ENCODE measurements around the gene CBLN4. TPM values are rescaled to one million over a fixed set of nuclear protein-coding genes. Genes with fewer than 3 reads are reported as not detected.

CBLN4 gene
- total RNA-seq, 4 donors from 2014 or later: not detected

DNA sequence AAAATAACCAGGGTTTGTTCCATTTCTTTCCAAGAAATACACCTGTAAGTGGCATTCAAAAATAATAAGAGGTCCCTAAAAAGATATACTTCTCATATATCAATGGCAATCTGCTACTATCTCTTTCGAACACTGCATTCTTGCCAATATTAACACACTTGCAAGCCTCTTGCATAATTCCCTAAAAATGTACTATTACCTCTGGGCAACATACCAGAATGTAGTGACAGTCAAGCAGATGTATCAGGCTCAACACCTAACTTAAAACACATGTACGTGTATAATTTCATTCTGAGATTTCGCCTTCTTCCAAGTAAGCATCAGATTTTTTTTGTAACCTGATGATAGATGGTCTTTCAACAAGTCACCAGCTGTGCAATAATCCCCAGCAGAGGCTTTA, 3.4 kb downstream of the CBLN4 start:
- no peak for TF ChIP-seq POLR2A (IDR thresholded peaks at IDR 0.05)
- TF ChIP-seq, protein P1, sequence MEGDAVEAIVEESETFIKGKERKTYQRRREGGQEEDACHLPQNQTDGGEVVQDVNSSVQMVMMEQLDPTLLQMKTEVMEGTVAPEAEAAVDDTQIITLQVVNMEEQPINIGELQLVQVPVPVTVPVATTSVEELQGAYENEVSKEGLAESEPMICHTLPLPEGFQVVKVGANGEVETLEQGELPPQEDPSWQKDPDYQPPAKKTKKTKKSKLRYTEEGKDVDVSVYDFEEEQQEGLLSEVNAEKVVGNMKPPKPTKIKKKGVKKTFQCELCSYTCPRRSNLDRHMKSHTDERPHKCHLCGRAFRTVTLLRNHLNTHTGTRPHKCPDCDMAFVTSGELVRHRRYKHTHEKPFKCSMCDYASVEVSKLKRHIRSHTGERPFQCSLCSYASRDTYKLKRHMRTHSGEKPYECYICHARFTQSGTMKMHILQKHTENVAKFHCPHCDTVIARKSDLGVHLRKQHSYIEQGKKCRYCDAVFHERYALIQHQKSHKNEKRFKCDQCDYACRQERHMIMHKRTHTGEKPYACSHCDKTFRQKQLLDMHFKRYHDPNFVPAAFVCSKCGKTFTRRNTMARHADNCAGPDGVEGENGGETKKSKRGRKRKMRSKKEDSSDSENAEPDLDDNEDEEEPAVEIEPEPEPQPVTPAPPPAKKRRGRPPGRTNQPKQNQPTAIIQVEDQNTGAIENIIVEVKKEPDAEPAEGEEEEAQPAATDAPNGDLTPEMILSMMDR (IDR thresholded peaks at IDR 0.05): no peak
- intact Hi-C loops (cut with DNase I; ENCODE audit: low total_unique reads): no loop called here
- no peak for DNase-seq (ENCODE audit: low spot score in 2 of 2)
- H3K4me3 ChIP-seq (ENCODE audit: low read depth, poor library complexity, severe bottlenecking): no peak overlapping the region
- WGBS, 2 donors: 46 to 64% methylated on average over 3 of the region's 3 CpGs

DNA sequence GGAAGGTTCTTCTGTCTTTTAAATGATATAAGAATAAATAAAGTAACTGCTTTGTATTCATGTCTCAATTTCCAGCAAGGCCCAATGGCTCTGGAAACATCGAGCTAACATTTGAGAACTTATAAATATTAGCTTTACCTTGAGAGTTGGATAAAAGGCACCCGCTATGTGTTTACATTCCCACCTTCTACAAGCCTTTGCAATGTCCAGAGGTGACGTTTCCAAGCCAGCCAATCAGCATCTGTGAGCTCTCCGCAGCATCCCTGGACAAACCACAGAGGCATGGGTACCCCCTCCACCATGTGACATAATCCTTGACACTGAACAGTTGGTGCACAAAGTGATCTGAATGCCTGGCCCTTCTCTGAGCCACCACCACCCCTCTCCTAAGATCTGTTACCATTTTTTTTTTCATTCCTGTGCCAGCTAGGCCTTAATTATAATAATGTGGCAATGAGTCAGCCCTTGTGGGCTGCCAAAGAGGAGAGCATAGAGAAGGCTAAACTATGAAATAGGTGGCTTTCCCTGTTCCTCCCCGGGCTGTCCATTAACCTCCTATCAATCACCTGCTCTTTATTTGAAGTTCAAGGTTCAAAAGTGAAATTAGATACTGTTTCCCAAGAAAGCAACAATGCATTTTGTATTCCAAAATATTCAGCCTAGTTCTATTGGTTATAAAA, 4.1 kb downstream of the CBLN4 start:
- H3K4me3 ChIP-seq (ENCODE audit: low read depth, poor library complexity, severe bottlenecking): no peak overlapping the region
- 75 to 76% methylated on average over 5 of the region's 5 CpGs for WGBS, 2 donors
- intact Hi-C loops (cut with DNase I; ENCODE audit: low total_unique reads): no loop called here
- no peak for TF ChIP-seq POLR2A (IDR thresholded peaks at IDR 0.05)
- TF ChIP-seq, protein P1 (IDR thresholded peaks at IDR 0.05): no peak
- no peak for DNase-seq (ENCODE audit: low spot score in 2 of 2)

DNA sequence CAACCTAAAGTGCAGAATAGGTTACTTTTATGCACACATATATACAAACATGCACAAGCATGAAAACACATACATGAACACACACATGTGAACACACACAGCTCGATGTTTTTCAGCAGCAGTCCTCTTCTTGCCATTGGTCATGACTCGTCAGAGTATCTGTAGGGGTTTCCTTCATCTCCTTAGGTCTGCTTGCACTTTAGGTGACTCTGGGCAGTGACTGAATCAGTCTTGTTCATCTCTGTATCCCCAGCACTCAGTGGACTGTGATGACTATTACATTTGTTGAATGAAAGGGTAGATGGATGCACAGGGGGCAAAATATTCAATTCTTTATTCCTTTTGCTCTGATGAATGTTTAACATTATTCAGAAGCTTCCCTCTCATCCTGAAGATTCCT, 26.8 kb downstream of the CBLN4 start:
- TF ChIP-seq, protein P1 (IDR thresholded peaks at IDR 0.05): no peak
- no peak for TF ChIP-seq POLR2A (IDR thresholded peaks at IDR 0.05)
- 51 to 58% methylated on average over 2 of the region's 2 CpGs for WGBS, 2 donors
- intact Hi-C loops (cut with DNase I; ENCODE audit: low total_unique reads): no loop called here
- no peak for DNase-seq (ENCODE audit: low spot score in 2 of 2)
- no peak overlapping the region for H3K4me3 ChIP-seq (ENCODE audit: low read depth, poor library complexity, severe bottlenecking)

DNA sequence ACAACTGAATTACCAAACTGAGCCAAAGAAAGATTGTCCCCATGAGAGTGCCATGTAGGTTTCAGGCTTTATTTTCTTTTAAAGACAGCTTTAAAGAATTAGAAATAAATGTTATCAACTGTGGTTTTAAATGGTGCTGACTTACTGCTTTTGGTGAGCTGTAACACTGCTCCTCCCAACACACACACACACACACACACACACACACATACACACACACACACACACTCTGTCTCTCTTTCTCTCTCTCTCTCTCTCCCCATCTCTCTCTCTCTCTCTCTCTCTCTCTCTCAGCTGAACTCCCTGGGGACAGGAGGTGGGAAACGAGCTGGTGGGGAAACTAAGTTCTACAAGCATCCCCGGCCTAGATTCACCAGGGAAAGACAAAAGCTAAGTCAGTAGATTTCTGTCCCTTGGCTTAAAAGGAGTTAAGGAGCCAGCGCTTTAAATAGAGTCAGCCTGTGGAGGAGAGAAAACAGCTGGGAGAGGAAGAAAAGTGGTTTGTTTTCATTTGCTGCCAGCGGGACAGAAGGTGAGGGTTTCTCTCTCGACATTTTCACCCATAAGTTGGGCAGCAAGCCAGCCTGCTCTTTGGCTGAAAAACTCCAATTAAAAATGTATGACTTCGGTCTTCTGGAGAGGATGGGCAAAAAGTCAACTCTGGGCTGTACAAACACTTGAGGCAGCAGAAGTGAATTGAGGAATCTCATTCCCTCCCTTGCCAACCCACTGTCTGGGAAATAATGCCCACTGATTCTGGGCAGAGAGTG, 27.4 kb downstream of the CBLN4 start:
- WGBS, 2 donors: 10 to 16% methylated on average over 6 of the region's 6 CpGs

DNA sequence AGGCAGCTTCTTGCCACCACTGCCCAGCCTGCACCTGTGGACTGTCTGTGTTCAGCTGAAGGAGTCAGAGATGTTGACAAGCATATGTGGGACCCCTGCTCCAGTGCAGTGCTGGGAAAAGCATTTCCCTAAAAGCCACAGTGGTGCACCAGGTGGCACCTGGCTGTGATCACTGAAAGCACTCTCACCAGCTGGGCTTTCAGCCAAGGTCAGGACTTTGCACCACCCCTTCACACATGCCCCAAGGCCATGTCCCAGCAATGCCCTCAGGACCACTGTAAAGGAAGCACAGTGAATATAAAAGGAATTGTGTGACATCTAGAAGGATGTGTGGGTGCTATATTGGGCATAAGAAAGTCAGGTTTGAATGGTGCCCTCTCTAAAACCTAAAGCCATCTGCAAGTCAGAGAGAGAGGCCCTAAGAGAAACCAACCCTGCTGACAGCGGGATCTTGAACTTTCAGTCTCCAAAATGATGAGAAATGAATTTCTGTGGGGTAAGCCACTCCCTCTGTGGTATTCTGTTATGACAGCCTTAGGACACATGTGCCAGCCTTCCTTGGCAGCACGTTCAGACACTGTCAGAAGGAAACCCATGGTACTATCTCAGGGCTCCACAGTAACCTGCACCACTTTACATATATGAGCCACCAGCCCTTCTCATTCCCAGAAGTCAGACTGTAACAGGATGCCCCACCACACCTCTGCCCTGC, 30.7 kb downstream of the CBLN4 start:
- H3K4me3 ChIP-seq (ENCODE audit: low read depth, poor library complexity, severe bottlenecking): no peak overlapping the region
- WGBS, 2 donors: 38 to 50% methylated on average over 2 of the region's 2 CpGs
- TF ChIP-seq, protein P1 (IDR thresholded peaks at IDR 0.05): no peak
- no peak for TF ChIP-seq POLR2A (IDR thresholded peaks at IDR 0.05)
- no peak for DNase-seq (ENCODE audit: low spot score in 2 of 2)
- intact Hi-C loops (cut with DNase I; ENCODE audit: low total_unique reads): no loop called here

More for the DNA sequence above, 27.4 kb downstream of the CBLN4 start:
- TF ChIP-seq, protein P1 (IDR thresholded peaks at IDR 0.05): no peak
- no peak for TF ChIP-seq POLR2A (IDR thresholded peaks at IDR 0.05)
- no peak overlapping the region for H3K4me3 ChIP-seq (ENCODE audit: low read depth, poor library complexity, severe bottlenecking)
- DNase-seq (ENCODE audit: low spot score in 2 of 2): no peak
- intact Hi-C loops (cut with DNase I; ENCODE audit: low total_unique reads): no loop called here

Measured in lower leg skin (tissue), 4 donors.